ENCODE measurements around the gene IFT80.

DNA sequence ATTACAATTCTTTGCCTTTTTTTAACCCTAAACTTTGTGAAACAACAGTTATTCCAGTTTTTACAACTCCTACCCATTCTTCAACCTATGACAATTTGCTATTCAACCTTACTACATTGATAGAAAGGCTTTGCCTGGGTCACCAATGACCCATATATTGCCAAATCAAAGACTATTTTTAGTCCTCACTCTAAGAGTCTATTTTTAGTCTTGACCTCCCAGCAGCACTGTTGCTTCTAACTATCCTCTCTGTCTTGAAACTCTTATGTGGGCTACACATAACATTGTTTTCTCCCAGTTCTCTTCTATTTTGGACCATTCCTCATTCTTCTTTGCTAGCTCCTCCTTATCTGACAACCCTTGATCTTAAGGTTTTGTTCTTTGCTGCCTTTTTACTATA lies 102.4 kb downstream of the IFT80 start:
- TF ChIP-seq, protein P1, sequence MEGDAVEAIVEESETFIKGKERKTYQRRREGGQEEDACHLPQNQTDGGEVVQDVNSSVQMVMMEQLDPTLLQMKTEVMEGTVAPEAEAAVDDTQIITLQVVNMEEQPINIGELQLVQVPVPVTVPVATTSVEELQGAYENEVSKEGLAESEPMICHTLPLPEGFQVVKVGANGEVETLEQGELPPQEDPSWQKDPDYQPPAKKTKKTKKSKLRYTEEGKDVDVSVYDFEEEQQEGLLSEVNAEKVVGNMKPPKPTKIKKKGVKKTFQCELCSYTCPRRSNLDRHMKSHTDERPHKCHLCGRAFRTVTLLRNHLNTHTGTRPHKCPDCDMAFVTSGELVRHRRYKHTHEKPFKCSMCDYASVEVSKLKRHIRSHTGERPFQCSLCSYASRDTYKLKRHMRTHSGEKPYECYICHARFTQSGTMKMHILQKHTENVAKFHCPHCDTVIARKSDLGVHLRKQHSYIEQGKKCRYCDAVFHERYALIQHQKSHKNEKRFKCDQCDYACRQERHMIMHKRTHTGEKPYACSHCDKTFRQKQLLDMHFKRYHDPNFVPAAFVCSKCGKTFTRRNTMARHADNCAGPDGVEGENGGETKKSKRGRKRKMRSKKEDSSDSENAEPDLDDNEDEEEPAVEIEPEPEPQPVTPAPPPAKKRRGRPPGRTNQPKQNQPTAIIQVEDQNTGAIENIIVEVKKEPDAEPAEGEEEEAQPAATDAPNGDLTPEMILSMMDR (IDR thresholded peaks at IDR 0.05) = no peak
- TF ChIP-seq POLR2A (IDR thresholded peaks at IDR 0.05) = no peak
